ENCODE results near the gene PDZD4. TPM values are rescaled to one million over a fixed set of nuclear protein-coding genes. Genes with fewer than 3 reads are reported as not detected.

PDZD4 gene
- total RNA-seq, 1 experiment from 2014 or later: 120 TPM

- Mint-ChIP-seq H3K9me3 (no peaks in the 10 kb centered on the region), H3K27ac (no peak overlapping the region), H3K4me1 (peaks cover 4% of the 10 kb centered on the region), H3K36me3 (peaks cover 7% of the 10 kb centered on the region), H3K27me3 (ENCODE audit: low read depth) (no peaks in the 10 kb centered on the region), H3K4me3 (no peak overlapping the region)
- CTCF ChIA-PET: interaction anchor here (1.0 to 1.4 kb wide), 2 partner anchors 17 to 143 kb away, joined by 3 to 4 read pairs; no protein-coding TSS in a partner anchor
- DNase-seq (ENCODE audit: low spot score) (no peak), ATAC-seq (no peak)
- POLR2A ChIA-PET: no interaction called here
- TF ChIP-seq, protein P1, sequence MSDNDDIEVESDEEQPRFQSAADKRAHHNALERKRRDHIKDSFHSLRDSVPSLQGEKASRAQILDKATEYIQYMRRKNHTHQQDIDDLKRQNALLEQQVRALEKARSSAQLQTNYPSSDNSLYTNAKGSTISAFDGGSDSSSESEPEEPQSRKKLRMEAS (CRISPR knock-in tag; IDR thresholded peaks at IDR 0.05): no peak
- TF ChIP-seq CTCF (IDR thresholded peaks at IDR 0.05) (no peak), RORB (CRISPR knock-in tag; IDR thresholded peaks at IDR 0.05) (no peak), AFF4 (CRISPR knock-in tag; IDR thresholded peaks at IDR 0.05; ENCODE audit: borderline replicate concordance) (no peak), GRHL2 (CRISPR knock-in tag; IDR thresholded peaks at IDR 0.05; ENCODE audit: insufficient replicate concordance, severe bottlenecking) (no peak), IRF2 (CRISPR knock-in tag; IDR thresholded peaks at IDR 0.05; ENCODE audit: borderline replicate concordance, low read depth) (no peak), ZNF425 (CRISPR knock-in tag; conservative IDR thresholded peaks at IDR 0.05) (no peak), ZNF512 (CRISPR knock-in tag; IDR thresholded peaks at IDR 0.05; ENCODE audit: borderline replicate concordance) (no peak), ZNF121 (CRISPR knock-in tag; IDR thresholded peaks at IDR 0.05) (no peak), NR3C1 (CRISPR knock-in tag; conservative IDR thresholded peaks at IDR 0.05; ENCODE audit: low read depth) (no peak), SP1 (CRISPR knock-in tag; conservative IDR thresholded peaks at IDR 0.05) (no peak)
- TF ChIP-seq, protein P2, sequence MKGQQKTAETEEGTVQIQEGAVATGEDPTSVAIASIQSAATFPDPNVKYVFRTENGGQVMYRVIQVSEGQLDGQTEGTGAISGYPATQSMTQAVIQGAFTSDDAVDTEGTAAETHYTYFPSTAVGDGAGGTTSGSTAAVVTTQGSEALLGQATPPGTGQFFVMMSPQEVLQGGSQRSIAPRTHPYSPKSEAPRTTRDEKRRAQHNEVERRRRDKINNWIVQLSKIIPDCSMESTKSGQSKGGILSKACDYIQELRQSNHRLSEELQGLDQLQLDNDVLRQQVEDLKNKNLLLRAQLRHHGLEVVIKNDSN (CRISPR knock-in tag; IDR thresholded peaks at IDR 0.05): no peak
- TF ChIP-seq, protein P3, sequence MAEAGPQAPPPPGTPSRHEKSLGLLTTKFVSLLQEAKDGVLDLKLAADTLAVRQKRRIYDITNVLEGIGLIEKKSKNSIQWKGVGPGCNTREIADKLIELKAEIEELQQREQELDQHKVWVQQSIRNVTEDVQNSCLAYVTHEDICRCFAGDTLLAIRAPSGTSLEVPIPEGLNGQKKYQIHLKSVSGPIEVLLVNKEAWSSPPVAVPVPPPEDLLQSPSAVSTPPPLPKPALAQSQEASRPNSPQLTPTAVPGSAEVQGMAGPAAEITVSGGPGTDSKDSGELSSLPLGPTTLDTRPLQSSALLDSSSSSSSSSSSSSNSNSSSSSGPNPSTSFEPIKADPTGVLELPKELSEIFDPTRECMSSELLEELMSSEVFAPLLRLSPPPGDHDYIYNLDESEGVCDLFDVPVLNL (CRISPR knock-in tag; IDR thresholded peaks at IDR 0.05; ENCODE audit: borderline replicate concordance, low read depth): no peak
- TF ChIP-seq, protein P4, sequence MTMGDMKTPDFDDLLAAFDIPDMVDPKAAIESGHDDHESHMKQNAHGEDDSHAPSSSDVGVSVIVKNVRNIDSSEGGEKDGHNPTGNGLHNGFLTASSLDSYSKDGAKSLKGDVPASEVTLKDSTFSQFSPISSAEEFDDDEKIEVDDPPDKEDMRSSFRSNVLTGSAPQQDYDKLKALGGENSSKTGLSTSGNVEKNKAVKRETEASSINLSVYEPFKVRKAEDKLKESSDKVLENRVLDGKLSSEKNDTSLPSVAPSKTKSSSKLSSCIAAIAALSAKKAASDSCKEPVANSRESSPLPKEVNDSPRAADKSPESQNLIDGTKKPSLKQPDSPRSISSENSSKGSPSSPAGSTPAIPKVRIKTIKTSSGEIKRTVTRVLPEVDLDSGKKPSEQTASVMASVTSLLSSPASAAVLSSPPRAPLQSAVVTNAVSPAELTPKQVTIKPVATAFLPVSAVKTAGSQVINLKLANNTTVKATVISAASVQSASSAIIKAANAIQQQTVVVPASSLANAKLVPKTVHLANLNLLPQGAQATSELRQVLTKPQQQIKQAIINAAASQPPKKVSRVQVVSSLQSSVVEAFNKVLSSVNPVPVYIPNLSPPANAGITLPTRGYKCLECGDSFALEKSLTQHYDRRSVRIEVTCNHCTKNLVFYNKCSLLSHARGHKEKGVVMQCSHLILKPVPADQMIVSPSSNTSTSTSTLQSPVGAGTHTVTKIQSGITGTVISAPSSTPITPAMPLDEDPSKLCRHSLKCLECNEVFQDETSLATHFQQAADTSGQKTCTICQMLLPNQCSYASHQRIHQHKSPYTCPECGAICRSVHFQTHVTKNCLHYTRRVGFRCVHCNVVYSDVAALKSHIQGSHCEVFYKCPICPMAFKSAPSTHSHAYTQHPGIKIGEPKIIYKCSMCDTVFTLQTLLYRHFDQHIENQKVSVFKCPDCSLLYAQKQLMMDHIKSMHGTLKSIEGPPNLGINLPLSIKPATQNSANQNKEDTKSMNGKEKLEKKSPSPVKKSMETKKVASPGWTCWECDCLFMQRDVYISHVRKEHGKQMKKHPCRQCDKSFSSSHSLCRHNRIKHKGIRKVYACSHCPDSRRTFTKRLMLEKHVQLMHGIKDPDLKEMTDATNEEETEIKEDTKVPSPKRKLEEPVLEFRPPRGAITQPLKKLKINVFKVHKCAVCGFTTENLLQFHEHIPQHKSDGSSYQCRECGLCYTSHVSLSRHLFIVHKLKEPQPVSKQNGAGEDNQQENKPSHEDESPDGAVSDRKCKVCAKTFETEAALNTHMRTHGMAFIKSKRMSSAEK (CRISPR knock-in tag; IDR thresholded peaks at IDR 0.05; ENCODE audit: borderline replicate concordance): no peak
- TF ChIP-seq, protein P5, sequence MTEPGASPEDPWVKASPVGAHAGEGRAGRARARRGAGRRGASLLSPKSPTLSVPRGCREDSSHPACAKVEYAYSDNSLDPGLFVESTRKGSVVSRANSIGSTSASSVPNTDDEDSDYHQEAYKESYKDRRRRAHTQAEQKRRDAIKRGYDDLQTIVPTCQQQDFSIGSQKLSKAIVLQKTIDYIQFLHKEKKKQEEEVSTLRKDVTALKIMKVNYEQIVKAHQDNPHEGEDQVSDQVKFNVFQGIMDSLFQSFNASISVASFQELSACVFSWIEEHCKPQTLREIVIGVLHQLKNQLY (CRISPR knock-in tag; IDR thresholded peaks at IDR 0.05): no peak
- TF ChIP-seq, protein P6, sequence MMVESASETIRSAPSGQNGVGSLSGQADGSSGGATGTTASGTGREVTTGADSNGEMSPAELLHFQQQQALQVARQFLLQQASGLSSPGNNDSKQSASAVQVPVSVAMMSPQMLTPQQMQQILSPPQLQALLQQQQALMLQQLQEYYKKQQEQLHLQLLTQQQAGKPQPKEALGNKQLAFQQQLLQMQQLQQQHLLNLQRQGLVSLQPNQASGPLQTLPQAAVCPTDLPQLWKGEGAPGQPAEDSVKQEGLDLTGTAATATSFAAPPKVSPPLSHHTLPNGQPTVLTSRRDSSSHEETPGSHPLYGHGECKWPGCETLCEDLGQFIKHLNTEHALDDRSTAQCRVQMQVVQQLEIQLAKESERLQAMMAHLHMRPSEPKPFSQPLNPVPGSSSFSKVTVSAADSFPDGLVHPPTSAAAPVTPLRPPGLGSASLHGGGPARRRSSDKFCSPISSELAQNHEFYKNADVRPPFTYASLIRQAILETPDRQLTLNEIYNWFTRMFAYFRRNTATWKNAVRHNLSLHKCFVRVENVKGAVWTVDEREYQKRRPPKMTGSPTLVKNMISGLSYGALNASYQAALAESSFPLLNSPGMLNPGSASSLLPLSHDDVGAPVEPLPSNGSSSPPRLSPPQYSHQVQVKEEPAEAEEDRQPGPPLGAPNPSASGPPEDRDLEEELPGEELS (CRISPR knock-in tag; IDR thresholded peaks at IDR 0.05): no peak
Observed at GRCh38 chrX:153804621-153805020, 25.7 kb downstream of the PDZD4 start.

All from WTC11 (cell line).